Subcutaneous adipose tissue (tissue), 4 donors: ENCODE measurements around the gene ZBTB4. TPM values are rescaled to one million over a fixed set of nuclear protein-coding genes. Genes with fewer than 3 reads are reported as not detected.

ENCODE experiments used
- CTCF ChIP-seq: fragments of 450-650 bp; IDR thresholded peaks from one replicate; pipeline ENCODE4 v1.5.1; 2016; ENCODE audit warnings: low read depth, mild to moderate bottlenecking, control low read depth, antibody characterized with exemption, moderate library complexity
- total RNA-seq, 4 donors: library from RNA; depleted of rRNA; stranded (reverse); fragments of >200 nt; gene quantifications; one replicate each; pipeline ENCODE4 v1.1.0, GENCODE V29; 2016

Gene ZBTB4
- total RNA-seq, 4 donors from 2014 or later = 34.2 to 58.0 (median 39.3) TPM

GRCh38 chr17:7440113-7440833 is 39.2 kb downstream of the ZBTB4 start:
- TF ChIP-seq CTCF = no peak

GRCh38 chr17:7439462-7440112 is 39.8 kb downstream of the ZBTB4 start, which contains the start of gene FGF11:
Gene FGF11, plus strand, starts transcription at chr17:7439512. Its CDS starts 109 bp downstream, at chr17:7439621.
- TF ChIP-seq CTCF = no peak

GRCh38 chr17:7438656-7439460 is 40.6 kb downstream of the ZBTB4 start:
- TF ChIP-seq CTCF = no peak

- no peak for TF ChIP-seq CTCF
Observed at GRCh38 chr17:7437950-7438614, 41.3 kb downstream of the ZBTB4 start.

GRCh38 chr17:7437369-7437863 is 42.0 kb downstream of the ZBTB4 start:
- TF ChIP-seq CTCF = no peak

- no peak for TF ChIP-seq CTCF
Observed at GRCh38 chr17:7436556-7437368, 42.7 kb downstream of the ZBTB4 start.
